AG20443 (cell line): ENCODE results near the gene RDH11.
"Not testable (repeated sequence)": the region's sequence is repeated elsewhere in the genome, so short reads cannot be mapped to it uniquely, and the experiment has no call there.

Experiments
- DNase-seq: peaks from one replicate; pipeline ENCODE4 v3.0.0; 2012; ENCODE audit warnings: low spot score, mixed read lengths

RDH11 gene

DNA sequence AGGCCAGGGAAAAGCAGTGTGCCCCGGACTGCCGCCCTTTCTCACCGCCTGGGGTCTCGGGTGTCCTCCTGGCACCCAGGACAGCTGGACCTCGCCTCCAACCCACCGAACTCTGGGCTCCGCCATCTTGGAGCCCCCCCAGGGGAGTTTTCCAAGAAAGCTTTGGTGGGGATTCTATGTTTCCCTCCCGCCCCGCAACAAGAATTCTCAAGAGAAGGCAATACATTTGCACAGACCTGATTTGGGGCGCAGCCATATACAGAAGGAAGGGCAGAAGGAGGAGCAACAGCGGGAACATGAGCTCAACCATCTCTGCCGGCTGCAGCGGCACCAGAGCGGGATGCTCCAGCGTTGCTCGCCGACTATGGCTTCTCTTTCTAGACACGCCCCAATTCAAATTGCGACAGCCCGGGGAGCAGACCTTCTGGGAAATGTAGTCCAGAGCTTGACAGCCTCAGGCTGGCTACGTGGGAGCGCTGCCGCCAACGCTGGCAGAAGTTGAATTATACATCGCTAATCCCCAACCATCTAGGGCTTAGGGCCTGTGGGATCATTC is at the start of gene RDH11:
Gene RDH11, minus strand, starts transcription at position 371 of the 556 bp plus-strand sequence. Its CDS starts 61 bp downstream, at position 310.
- DNase-seq: peak; percentile 94

DNA sequence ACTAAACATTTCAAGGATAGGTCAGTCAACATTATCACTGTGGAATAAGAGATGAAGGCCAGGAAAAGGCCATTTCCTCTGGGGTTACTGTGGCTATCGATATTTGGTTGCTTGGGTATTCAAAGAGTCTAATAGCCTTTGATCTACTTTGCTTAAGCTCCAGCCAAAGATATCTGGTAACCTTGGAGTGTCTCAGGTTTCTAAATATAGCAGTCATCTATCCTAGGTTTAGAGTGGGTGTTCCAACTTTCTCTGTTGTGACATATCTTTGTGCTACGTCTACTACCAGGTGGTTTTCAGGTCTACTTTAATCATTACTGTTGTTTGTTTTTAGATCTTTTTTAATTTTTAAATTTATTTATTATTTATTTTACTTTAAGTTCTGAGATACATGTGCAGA is 48.5 kb upstream of the RDH11 start:
- DNase-seq: no peak

DNA sequence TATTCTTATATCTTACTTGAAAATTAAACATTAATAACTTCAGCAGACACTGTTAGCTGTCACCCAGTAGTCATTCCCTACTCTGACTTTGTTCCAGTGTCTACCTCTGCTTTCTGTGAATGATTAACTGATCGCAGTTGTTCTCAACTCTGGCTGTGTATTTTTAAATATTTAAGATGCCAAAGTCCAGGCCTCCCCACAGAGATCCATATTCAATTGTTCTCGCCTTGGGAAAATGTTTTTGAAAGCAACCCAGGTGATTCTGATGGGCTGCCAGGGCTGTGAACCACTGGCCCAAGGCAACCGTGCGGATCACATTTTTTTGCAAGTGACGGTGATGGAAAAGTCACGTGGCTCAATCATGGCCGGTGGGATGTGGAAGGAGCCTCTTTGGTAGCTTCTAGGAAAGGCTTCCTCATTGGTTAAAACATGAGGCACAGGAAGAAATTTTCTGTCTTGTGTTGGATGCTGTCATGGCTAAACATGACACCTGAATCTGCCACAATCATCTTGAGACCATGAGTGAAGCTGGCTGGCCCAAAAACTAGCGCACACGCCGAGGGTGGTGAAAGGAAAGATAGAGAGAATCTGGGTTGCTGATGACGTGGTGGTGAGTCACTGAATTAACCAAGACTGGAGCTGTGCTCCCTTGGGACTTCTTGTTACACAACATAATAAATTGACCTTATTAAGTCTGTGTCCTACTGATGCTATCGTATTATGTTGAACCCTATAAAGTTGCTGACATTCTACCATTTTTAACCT is 43.4 kb upstream of the RDH11 start:
- DNase-seq: peak; percentile 90

- DNase-seq: no peak
Measured at GRCh38 chr14:67736771-67737170, 41.2 kb upstream of the RDH11 start.

- no peak for DNase-seq
Measured at GRCh38 chr14:67735336-67736147, 40.0 kb upstream of the RDH11 start.

- peak; percentile 35 for DNase-seq
Measured at GRCh38 chr14:67734675-67735074, 39.1 kb upstream of the RDH11 start.

- DNase-seq: no peak
Measured at GRCh38 chr14:67733616-67734015, 38.1 kb upstream of the RDH11 start.

- no peak for DNase-seq
Measured at GRCh38 chr14:67729072-67729885, 33.7 kb upstream of the RDH11 start.

DNA sequence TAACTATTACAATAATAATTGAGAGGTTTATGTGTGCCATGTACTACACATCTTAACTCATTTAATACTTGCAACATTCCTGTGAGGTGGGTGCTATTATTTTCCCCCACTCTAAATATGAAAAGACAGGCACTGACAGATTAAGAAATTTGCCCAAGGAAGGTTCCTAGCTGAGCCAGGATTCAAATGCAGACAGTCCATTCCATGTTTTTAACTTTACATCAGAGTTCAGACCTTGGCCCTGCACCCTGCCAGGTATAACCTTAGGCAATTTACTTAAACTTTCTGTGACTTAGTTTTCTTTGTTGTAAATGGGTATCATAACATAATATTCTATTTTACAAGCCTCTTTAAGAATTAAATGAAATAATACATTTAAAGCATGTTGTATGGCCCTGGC is 32.7 kb upstream of the RDH11 start:
- no peak for DNase-seq

DNA sequence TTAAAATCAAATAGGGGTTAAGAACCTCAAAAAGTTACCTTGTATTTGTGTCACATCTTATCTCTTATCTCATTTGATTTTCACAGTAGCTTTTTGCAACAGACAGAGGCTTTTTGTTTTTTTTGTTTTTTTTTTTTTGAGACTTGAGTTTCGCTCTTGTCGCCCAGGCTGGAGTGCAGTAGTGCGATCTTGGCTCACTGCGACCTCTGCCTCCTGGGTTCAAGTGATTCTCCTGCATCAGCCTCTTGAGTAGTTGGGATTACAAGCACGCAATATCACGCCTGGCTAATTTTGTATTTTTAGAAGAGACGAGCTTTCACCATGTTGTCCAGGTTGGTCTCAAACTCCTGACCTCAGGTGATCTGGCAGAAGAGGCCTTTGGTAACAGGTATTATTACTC is 31.8 kb upstream of the RDH11 start:
- no peak for DNase-seq

DNA sequence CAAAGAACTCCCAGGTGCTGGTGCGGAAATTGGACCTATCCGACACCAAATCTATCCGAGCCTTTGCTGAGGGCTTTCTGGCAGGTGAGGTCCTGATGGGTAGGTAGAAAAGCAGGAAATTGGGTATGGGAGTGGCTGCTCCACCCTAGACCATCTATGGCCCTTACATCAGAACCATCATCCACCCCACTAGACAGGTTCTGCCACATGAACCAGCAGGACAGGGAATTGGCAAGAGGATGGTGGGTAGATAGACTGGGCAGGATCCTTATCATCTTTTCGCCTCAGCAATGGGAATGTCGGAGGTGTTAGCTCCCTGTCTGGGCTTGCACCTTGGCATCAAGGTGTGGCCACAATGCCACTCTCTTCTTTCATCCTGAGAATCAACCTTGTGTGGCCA is 29.6 kb upstream of the RDH11 start:
- DNase-seq: no peak

DNA sequence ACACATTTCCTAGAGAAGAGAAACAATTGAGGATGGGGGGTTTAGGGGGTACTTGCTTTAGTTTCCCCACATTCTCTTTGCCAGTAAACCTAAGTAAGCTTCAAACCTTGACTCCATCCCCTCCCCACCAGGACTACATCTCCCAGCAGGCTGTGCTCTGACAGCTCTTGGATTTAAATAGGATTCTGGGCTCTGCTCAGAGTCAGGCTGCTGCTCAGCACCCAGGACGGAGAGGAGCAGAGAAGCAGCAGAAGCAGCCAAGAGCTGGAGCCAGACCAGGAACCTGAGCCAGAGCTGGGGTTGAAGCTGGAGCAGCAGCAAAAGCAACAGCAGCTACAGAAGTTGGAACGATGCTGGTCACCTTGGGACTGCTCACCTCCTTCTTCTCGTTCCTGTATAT is 26.7 kb upstream of the RDH11 start:
- DNase-seq: peak; percentile 34

GRCh38 chr14:67721875-67722274 is 26.3 kb upstream of the RDH11 start:
- DNase-seq: no peak

DNA sequence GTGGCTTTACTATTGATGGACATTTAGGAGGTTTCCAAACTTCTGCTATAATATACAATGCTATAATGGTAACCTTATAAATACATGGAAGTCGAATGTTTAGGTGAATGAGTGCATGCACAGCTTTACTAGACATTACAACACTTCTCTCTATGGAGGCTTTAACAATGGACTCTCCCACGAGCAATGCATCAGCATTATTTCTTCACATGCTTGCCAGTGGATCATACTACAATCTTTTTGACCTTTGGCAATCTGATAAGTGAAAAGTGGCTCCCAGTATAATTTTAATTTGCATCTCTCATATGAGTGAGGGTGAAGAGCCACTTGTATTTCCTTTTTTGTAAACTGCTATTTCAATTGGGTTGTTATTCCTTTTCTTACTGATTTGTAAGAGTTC is 24.3 kb upstream of the RDH11 start:
- no peak for DNase-seq

GRCh38 chr14:67719385-67719784 is 23.8 kb upstream of the RDH11 start:
- DNase-seq: not testable (repeated sequence)

DNA sequence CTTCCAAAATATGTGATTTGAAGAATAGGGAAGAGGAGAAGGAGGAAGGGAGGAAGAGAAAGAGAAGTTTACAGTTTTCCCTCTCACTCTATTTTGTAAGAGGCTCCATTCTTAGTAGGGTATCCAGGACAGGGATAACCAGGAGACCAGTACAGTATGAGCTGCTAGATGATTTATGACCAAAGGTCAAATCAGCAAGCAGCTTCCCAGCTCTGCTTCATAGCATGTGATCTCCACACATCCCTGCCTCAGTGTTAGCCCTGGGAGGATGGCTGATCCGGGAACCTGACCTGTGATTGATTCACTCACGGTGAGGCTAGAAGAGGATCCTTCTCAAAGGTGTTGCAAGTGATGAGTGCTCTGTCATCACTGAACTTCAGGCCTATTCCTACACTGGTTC is 22.7 kb upstream of the RDH11 start:
- no peak for DNase-seq

GRCh38 chr14:67717048-67717447 is 21.5 kb upstream of the RDH11 start:
- no peak for DNase-seq

- DNase-seq: no peak
Measured at GRCh38 chr14:67710209-67710608, 14.6 kb upstream of the RDH11 start.

DNA sequence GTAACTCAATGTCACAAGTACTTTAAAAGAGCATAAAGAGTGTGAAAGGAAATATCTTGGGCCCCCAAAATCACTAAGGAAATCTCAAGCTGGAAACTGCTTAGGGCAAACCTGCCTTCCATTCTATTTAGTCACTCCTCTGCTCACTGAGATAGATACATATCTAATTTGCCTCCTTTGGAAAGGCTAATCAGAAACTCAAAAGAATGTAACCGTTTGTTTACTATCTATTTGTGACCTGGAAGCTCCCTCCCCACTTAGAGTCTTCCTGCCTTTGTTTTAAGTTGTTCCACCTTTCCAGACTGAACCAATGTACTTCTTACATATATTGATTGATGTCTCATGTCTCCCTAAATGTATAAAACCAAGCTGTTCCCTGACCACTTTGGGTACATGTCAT is 14.2 kb upstream of the RDH11 start:
- not testable (repeated sequence) for DNase-seq

DNA sequence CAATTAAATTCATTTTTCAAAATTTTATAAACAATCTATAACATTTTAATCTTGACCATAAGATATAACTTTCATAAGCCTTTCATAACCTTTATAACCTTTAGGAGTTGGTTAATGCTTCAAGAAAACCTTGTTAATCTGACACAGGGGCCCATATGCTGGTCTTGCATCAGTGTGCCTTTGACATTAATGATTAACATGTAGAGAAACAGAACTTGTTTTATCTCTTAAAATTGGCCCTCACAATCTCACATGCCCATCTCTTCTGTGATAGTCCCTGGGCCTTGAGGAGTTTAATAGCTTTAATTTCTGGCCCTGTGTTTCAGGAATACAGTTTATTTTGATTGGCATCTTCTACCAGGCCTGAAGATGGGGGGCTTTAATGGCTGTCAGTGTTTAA is 13.8 kb upstream of the RDH11 start:
- DNase-seq: not testable (repeated sequence)

GRCh38 chr14:67705211-67705610 is 9.6 kb upstream of the RDH11 start:
- DNase-seq: no peak

DNA sequence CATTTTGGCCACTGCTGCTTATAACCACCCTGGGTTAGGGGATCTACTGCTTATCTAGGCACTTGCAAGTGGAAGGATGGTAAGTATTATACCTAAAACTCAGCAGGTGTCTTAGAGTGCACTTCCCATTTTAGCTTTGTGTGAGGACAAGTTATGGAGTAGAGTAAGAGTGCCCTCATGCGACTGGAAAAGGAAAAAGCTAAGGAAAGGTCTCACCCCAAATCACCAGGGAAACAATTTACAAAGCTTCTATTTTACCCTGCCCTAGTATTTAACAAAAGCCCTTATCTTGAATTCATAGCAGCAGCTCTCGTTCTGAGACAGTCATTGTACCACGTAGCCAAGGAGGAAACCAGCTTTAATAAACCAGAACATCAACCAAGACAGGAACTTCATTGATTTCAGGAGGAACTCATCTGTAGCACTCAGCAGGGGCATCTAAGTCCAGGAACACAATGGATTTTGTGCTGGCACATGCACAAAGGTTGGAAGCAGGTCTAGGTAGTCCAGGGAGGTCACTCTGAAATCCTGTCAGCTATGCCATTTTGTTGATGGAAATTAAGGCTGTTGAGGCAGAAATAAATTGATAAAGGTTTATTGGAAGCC is 9.0 kb upstream of the RDH11 start:
- peak; percentile 73 for DNase-seq
